HepG2 (cell line): ENCODE measurements around the gene VCP. TPM values are rescaled to one million over a fixed set of nuclear protein-coding genes. Genes with fewer than 3 reads are reported as not detected.
A peak's percentile ranks its signal among the peaks of the same experiment; 100 is the strongest.

ENCODE experiments used
- CC2D1A ChIP-seq: sonication (generic); formaldehyde crosslinking; IDR thresholded peaks from 2 replicates; pipeline ENCODE4 v1.8.1; 2023; ENCODE audit warnings: mild to moderate bottlenecking, missing genetic modification reagents
- GATAD1 ChIP-seq: IDR thresholded peaks from 2 replicates; pipeline ENCODE4 v1.6.1; 2016; ENCODE audit warnings: missing genetic modification reagents, missing compliant biosample characterization
- POLR2AphosphoS5 ChIP-seq: IDR thresholded peaks from 2 replicates; pipeline ENCODE4 v1.6.1; 2012; ENCODE audit warnings: low read depth, low read length
- RBFOX2 ChIP-seq: fragments of 200-400 bp; formaldehyde crosslinking; IDR thresholded peaks from 2 replicates; pipeline ENCODE4 v1.6.1; 2017; ENCODE audit warnings: low read depth, mild to moderate bottlenecking, low read length
- SP1 ChIP-seq, 2 experiments: fragments of 450-650 bp in 1 of 2; sonication (generic) in 1 of 2; formaldehyde crosslinking in 1 of 2; IDR thresholded peaks; 2 replicates each; pipeline versions ENCODE4 v1.4.0 to v1.6.1; 2016 to 2020; ENCODE audit warnings: missing genetic modification reagents in 1 of 2
- STAG1 ChIP-seq: sonication (generic); formaldehyde crosslinking; IDR thresholded peaks from 2 replicates; pipeline ENCODE4 v1.4.0; 2020; ENCODE audit warnings: missing genetic modification reagents
- ZFP82 ChIP-seq: sonication (generic); formaldehyde crosslinking; IDR thresholded peaks from 2 replicates; pipeline ENCODE4 v1.5.1; 2020; ENCODE audit warnings: mild to moderate bottlenecking, missing genetic modification reagents, borderline replicate concordance
- ZNF235 ChIP-seq: sonication (generic); formaldehyde crosslinking; IDR thresholded peaks from 2 replicates; pipeline ENCODE4 v1.8.1; 2023; ENCODE audit warnings: mild to moderate bottlenecking, missing genetic modification reagents, borderline replicate concordance
- ZNF337 ChIP-seq: sonication (generic); formaldehyde crosslinking; IDR thresholded peaks from 2 replicates; pipeline ENCODE4 v1.5.1; 2020; ENCODE audit warnings: missing genetic modification reagents, low read depth, mild to moderate bottlenecking, borderline replicate concordance
- polyA plus RNA-seq, 8 experiments: library from polyadenylated mRNA; depleted of rRNA in 3 of 8; stranded (reverse) in 7 of 8; unstranded in 1 of 8; fragments of >200 nt; fragmentation: Illumina TruSeq in 4 of 8; extraction: Trizol in 4 of 8; gene quantifications; 2 replicates each; pipeline versions ENCODE4 v1.2.1 to v1.2.3, GENCODE V29; 2011 to 2016; ENCODE audit warnings: low read depth in 4 of 8, missing spikeins in 1 of 8, mixed read lengths in 1 of 8; ENCODE audit not compliant: insufficient read depth in 1 of 8
- total RNA-seq, 5 experiments: library from RNA; depleted of rRNA; stranded (reverse); fragments of >200 nt; fragmentation: Illumina TruSeq; extraction: Trizol; gene quantifications; 2 replicates each; pipeline ENCODE4 v1.2.3, GENCODE V29; 2016; ENCODE audit warnings: low read depth in 1 of 5
- TF ChIP-seq, protein P1 (sequence below): sonication (generic); formaldehyde crosslinking; IDR thresholded peaks from 2 replicates; pipeline ENCODE4 v1.8.0; 2022; ENCODE audit warnings: mild to moderate bottlenecking, missing genetic modification reagents; ENCODE audit not compliant: insufficient replicate concordance
- TF ChIP-seq, protein P2 (sequence below): sonication (generic); formaldehyde crosslinking; IDR thresholded peaks from 2 replicates; pipeline ENCODE4 v1.9.0; 2021; ENCODE audit warnings: missing genetic modification reagents, mild to moderate bottlenecking, borderline replicate concordance
- TF ChIP-seq, protein P3 (sequence below): fragments of 450-650 bp; IDR thresholded peaks from 2 replicates; pipeline ENCODE4 v1.6.1; 2017
- TF ChIP-seq, protein P4 (sequence below): sonication (generic); formaldehyde crosslinking; IDR thresholded peaks from 2 replicates; pipeline ENCODE4 v1.8.1; 2023; ENCODE audit warnings: mild to moderate bottlenecking, missing genetic modification reagents
- TF ChIP-seq, protein P5 (sequence below): sonication (generic); formaldehyde crosslinking; IDR thresholded peaks from 2 replicates; pipeline ENCODE4 v1.9.0; 2022; ENCODE audit warnings: missing genetic modification reagents, mild to moderate bottlenecking, borderline replicate concordance
- TF ChIP-seq, protein P6 (sequence below): sonication (generic); formaldehyde crosslinking; conservative IDR thresholded peaks from 2 replicates; pipeline ENCODE4 v1.8.1; 2023; ENCODE audit warnings: missing genetic modification reagents
- TF ChIP-seq, protein P7 (sequence below): sonication (generic); formaldehyde crosslinking; IDR thresholded peaks from 2 replicates; pipeline ENCODE4 v1.8.0; 2022; ENCODE audit warnings: mild to moderate bottlenecking, missing genetic modification reagents
- TF ChIP-seq, protein P8 (sequence below): sonication (generic); formaldehyde crosslinking; IDR thresholded peaks from 2 replicates; pipeline ENCODE4 v1.4.0; 2020; ENCODE audit warnings: missing genetic modification reagents

Gene VCP
- total and polyA plus RNA-seq, 2 of the 13 experiments (the other 11 are each of a cell fraction or from before 2014, with no cell fraction given) = 143 to 391 TPM

DNA sequence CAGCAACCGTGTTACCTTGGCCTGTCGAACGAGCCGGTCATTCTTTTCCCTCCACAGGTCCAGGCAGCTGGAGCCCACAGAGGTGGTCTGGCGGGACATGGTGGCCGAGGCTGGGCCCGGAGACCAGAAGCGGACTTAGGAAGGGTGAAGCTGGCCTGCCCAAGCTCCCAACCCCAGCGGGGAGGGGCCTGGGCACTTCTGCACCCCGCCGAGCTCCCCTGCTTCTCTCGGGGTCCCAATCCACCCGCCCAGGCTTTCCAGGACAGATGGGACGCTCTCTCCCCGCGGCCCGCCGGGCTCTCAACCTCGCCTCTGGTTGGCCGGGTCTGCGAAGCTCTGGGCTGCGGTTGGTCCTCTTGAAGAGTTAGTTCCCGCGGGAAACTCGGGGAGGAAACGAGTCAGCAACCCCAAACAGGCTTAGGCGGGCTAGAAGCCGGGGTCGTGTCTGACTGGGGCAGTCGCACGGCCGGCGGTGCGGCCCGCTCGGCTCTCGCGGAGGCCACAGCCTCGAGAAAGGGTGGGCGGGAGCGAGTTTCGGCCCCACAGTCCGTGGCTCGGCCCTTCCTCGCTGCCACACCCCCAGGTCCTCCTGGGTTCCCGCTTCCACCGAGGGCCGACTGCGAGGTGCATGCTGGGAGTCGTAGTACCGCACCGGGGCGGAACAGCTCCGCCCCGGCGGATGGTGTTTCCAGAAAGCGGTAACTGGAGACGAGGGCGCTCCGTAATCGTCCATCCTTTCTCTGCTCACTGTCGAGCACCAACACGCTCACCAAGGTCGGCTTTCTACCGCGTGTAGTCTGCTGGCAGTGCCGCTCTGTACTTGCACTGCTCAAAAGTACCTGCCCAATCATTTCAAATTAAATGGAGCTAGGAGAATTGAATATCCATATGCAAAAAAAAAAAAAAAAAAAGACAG lies 7.3 kb upstream of the VCP start, which contains the start of gene FANCG (continued):
- TF ChIP-seq, protein P1, sequence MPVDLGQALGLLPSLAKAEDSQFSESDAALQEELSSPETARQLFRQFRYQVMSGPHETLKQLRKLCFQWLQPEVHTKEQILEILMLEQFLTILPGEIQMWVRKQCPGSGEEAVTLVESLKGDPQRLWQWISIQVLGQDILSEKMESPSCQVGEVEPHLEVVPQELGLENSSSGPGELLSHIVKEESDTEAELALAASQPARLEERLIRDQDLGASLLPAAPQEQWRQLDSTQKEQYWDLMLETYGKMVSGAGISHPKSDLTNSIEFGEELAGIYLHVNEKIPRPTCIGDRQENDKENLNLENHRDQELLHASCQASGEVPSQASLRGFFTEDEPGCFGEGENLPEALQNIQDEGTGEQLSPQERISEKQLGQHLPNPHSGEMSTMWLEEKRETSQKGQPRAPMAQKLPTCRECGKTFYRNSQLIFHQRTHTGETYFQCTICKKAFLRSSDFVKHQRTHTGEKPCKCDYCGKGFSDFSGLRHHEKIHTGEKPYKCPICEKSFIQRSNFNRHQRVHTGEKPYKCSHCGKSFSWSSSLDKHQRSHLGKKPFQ (CRISPR knock-in tag) = no peak
- TF ChIP-seq, protein P2, sequence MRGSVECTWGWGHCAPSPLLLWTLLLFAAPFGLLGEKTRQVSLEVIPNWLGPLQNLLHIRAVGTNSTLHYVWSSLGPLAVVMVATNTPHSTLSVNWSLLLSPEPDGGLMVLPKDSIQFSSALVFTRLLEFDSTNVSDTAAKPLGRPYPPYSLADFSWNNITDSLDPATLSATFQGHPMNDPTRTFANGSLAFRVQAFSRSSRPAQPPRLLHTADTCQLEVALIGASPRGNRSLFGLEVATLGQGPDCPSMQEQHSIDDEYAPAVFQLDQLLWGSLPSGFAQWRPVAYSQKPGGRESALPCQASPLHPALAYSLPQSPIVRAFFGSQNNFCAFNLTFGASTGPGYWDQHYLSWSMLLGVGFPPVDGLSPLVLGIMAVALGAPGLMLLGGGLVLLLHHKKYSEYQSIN (CRISPR knock-in tag) = no peak
- TF ChIP-seq, protein P3, sequence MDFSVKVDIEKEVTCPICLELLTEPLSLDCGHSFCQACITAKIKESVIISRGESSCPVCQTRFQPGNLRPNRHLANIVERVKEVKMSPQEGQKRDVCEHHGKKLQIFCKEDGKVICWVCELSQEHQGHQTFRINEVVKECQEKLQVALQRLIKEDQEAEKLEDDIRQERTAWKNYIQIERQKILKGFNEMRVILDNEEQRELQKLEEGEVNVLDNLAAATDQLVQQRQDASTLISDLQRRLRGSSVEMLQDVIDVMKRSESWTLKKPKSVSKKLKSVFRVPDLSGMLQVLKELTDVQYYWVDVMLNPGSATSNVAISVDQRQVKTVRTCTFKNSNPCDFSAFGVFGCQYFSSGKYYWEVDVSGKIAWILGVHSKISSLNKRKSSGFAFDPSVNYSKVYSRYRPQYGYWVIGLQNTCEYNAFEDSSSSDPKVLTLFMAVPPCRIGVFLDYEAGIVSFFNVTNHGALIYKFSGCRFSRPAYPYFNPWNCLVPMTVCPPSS = no peak
- TF ChIP-seq CC2D1A = no peak
- TF ChIP-seq, protein P4, sequence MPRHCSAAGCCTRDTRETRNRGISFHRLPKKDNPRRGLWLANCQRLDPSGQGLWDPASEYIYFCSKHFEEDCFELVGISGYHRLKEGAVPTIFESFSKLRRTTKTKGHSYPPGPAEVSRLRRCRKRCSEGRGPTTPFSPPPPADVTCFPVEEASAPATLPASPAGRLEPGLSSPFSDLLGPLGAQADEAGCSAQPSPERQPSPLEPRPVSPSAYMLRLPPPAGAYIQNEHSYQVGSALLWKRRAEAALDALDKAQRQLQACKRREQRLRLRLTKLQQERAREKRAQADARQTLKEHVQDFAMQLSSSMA (CRISPR knock-in tag) = no peak
- peak; percentile 47 for TF ChIP-seq POLR2AphosphoS5
- TF ChIP-seq, protein P5, sequence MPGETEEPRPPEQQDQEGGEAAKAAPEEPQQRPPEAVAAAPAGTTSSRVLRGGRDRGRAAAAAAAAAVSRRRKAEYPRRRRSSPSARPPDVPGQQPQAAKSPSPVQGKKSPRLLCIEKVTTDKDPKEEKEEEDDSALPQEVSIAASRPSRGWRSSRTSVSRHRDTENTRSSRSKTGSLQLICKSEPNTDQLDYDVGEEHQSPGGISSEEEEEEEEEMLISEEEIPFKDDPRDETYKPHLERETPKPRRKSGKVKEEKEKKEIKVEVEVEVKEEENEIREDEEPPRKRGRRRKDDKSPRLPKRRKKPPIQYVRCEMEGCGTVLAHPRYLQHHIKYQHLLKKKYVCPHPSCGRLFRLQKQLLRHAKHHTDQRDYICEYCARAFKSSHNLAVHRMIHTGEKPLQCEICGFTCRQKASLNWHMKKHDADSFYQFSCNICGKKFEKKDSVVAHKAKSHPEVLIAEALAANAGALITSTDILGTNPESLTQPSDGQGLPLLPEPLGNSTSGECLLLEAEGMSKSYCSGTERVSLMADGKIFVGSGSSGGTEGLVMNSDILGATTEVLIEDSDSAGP (CRISPR knock-in tag) = peak; percentile 68; the same call in 1 of the 2 replicates
- no peak for TF ChIP-seq SP1 (IDR thresholded peaks at IDR 0.05)
- TF ChIP-seq SP1 (CRISPR knock-in tag; IDR thresholded peaks at IDR 0.05) = peak; percentile 63
- 0 out of 2 replicates have a peak, but pooled peaks have one; percentile 7 for TF ChIP-seq STAG1 (CRISPR knock-in tag)
- TF ChIP-seq ZFP82 (CRISPR knock-in tag) = no peak
- TF ChIP-seq ZNF235 (CRISPR knock-in tag) = no peak; the same call in 1 of the 2 replicates
- no peak for TF ChIP-seq ZNF337
- TF ChIP-seq, protein P6, sequence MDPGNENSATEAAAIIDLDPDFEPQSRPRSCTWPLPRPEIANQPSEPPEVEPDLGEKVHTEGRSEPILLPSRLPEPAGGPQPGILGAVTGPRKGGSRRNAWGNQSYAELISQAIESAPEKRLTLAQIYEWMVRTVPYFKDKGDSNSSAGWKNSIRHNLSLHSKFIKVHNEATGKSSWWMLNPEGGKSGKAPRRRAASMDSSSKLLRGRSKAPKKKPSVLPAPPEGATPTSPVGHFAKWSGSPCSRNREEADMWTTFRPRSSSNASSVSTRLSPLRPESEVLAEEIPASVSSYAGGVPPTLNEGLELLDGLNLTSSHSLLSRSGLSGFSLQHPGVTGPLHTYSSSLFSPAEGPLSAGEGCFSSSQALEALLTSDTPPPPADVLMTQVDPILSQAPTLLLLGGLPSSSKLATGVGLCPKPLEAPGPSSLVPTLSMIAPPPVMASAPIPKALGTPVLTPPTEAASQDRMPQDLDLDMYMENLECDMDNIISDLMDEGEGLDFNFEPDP (CRISPR knock-in tag) = 0 out of 2 replicates have a peak, but pooled peaks have one; percentile 33
- TF ChIP-seq, protein P7, sequence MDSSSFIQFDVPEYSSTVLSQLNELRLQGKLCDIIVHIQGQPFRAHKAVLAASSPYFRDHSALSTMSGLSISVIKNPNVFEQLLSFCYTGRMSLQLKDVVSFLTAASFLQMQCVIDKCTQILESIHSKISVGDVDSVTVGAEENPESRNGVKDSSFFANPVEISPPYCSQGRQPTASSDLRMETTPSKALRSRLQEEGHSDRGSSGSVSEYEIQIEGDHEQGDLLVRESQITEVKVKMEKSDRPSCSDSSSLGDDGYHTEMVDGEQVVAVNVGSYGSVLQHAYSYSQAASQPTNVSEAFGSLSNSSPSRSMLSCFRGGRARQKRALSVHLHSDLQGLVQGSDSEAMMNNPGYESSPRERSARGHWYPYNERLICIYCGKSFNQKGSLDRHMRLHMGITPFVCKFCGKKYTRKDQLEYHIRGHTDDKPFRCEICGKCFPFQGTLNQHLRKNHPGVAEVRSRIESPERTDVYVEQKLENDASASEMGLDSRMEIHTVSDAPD (CRISPR knock-in tag) = peak; percentile 66; the same call in 1 of the 2 replicates
- peak; percentile 88 for TF ChIP-seq GATAD1 (CRISPR knock-in tag)
- TF ChIP-seq RBFOX2 = peak; percentile 74
- TF ChIP-seq, protein P8, sequence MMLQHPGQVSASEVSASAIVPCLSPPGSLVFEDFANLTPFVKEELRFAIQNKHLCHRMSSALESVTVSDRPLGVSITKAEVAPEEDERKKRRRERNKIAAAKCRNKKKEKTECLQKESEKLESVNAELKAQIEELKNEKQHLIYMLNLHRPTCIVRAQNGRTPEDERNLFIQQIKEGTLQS (CRISPR knock-in tag) = no peak
